IMR-90 (cell line): ENCODE measurements around the gene PALLD. TPM values are rescaled to one million over a fixed set of nuclear protein-coding genes. Genes with fewer than 3 reads are reported as not detected.

Experiments
- ATAC-seq: fragments of 200-7000 bp; cut with Tn5 transposase; 2 replicates; pipeline ENCODE4 v1.9.1; 2020; ENCODE audit warnings: low read depth, mild to moderate bottlenecking, moderate library complexity
- BruUV-seq: library from RNA; stranded (reverse); fragments of 400-500 nt; replicated peaks from 2 replicates; lab custom pipeline; 2021; lab: Mats Ljungman, UMichigan
- CTCF ChIA-PET: fragments of 300-600 bp; formaldehyde crosslinking; extraction: SDS; loops from one replicate; lab custom pipeline; 2021; ENCODE audit warnings: antibody characterized with exemption; lab: Yijun Ruan, JAX
- POLR2A ChIA-PET: fragments of 300-600 bp; sonication (Branson Sonifier 250); formaldehyde crosslinking; loops from one replicate; lab custom pipeline; 2022; ENCODE audit warnings: antibody characterized with exemption; ENCODE audit not compliant: unreplicated experiment; lab: Charles Lee
- DNase-seq: peaks from one replicate; pipeline ENCODE4 v3.0.0; 2013
- H2AFZ ChIP-seq: replicated peaks from 2 replicates; pipeline ENCODE3; 2013; ENCODE audit warnings: low read length, mild to moderate bottlenecking; ENCODE audit not compliant: poor library complexity
- H2AK5ac ChIP-seq: 2 replicates; pipeline ENCODE4 v1.6.1; 2013; ENCODE audit warnings: low read depth, low read length, inconsistent platforms
- H2AK9ac ChIP-seq: replicated peaks from 2 replicates; pipeline ENCODE3; 2013; ENCODE audit warnings: mild to moderate bottlenecking, low read depth, low read length, moderate library complexity; ENCODE audit not compliant: poor library complexity
- H2BK120ac ChIP-seq: 2 replicates; pipeline ENCODE4 v1.6.1; 2013; ENCODE audit warnings: low read depth, low read length, inconsistent platforms
- H2BK15ac ChIP-seq: 3 replicates; pipeline ENCODE4 v1.6.1; 2013; ENCODE audit warnings: low read depth, low read length, inconsistent platforms
- H2BK20ac ChIP-seq: 2 replicates; pipeline ENCODE4 v1.6.1; 2013; ENCODE audit warnings: low read depth, mild to moderate bottlenecking, inconsistent platforms, low read length, moderate library complexity
- H2BK5ac ChIP-seq: 2 replicates; pipeline ENCODE4 v1.6.1; 2013; ENCODE audit warnings: mild to moderate bottlenecking, low read depth, low read length, inconsistent platforms; ENCODE audit not compliant: poor library complexity, severe bottlenecking
- H3K14ac ChIP-seq: replicated peaks from 2 replicates; pipeline ENCODE4 v1.6.1; 2013; ENCODE audit warnings: low read depth, low read length, inconsistent platforms
- H3K18ac ChIP-seq: 2 replicates; pipeline ENCODE4 v1.6.1; 2013; ENCODE audit warnings: low read depth, low read length, control low read depth
- H3K23ac ChIP-seq: 2 replicates; pipeline ENCODE4 v1.6.1; 2013; ENCODE audit warnings: low read depth, low read length, inconsistent platforms
- H3K27ac ChIP-seq: 2 replicates; pipeline ENCODE4 v1.5.1; 2013; ENCODE audit warnings: mild to moderate bottlenecking, control low read depth, low read length; ENCODE audit not compliant: insufficient read depth
- H3K27me3 ChIP-seq: 2 replicates; pipeline ENCODE4 v1.6.1; 2013; ENCODE audit warnings: low read length; ENCODE audit not compliant: control insufficient read depth, insufficient read depth
- H3K36me3 ChIP-seq: 2 replicates; pipeline ENCODE4 v1.6.1; 2013; ENCODE audit warnings: low read length, mixed read lengths; ENCODE audit not compliant: control insufficient read depth, insufficient read depth
- H3K4ac ChIP-seq: 2 replicates; pipeline ENCODE4 v1.6.1; 2013; ENCODE audit warnings: low read depth, low read length, inconsistent platforms
- H3K4me1 ChIP-seq: 2 replicates; pipeline ENCODE4 v1.6.1; 2013; ENCODE audit warnings: low read length, mixed read lengths; ENCODE audit not compliant: control insufficient read depth, insufficient read depth
- H3K4me2 ChIP-seq: 2 replicates; pipeline ENCODE4 v1.6.1; 2013; ENCODE audit warnings: low read depth, mild to moderate bottlenecking, control low read depth, low read length, moderate library complexity
- H3K4me3 ChIP-seq: 2 replicates; pipeline ENCODE4 v1.5.1; 2013; ENCODE audit warnings: low read depth, mild to moderate bottlenecking, control low read depth, low read length, moderate library complexity; ENCODE audit not compliant: insufficient read depth
- H3K56ac ChIP-seq: 2 replicates; pipeline ENCODE4 v1.6.1; 2013; ENCODE audit warnings: low read length, inconsistent platforms; ENCODE audit not compliant: insufficient read depth; ENCODE audit errors: extremely low read depth
- H3K79me1 ChIP-seq, 2 experiments: 2 replicates each; pipeline ENCODE4 v1.6.1; 2013; ENCODE audit warnings: low read length in 2 of 2, inconsistent platforms in 1 of 2, low read depth in 1 of 2
- H3K9ac ChIP-seq: 2 replicates; pipeline ENCODE4 v1.6.1; 2013; ENCODE audit warnings: low read depth, low read length, control low read depth
- H3K9me1 ChIP-seq: 2 replicates; pipeline ENCODE4 v1.6.1; 2013; ENCODE audit warnings: low read length, inconsistent platforms; ENCODE audit not compliant: insufficient read depth
- H3K9me3 ChIP-seq: 2 replicates; pipeline ENCODE4 v1.6.1; 2013; ENCODE audit warnings: low read length; ENCODE audit not compliant: control insufficient read depth, insufficient read depth
- H4K20me1 ChIP-seq: 2 replicates; pipeline ENCODE4 v1.6.1; 2013; ENCODE audit warnings: low read length, inconsistent platforms; ENCODE audit not compliant: insufficient read depth
- H4K5ac ChIP-seq: 2 replicates; pipeline ENCODE4 v1.6.1; 2013; ENCODE audit warnings: mild to moderate bottlenecking, low read depth, low read length, control low read depth
- H4K8ac ChIP-seq, 2 experiments: 2 replicates each; pipeline ENCODE4 v1.6.1; 2013; ENCODE audit warnings: low read depth in 2 of 2, low read length in 2 of 2, control low read depth in 1 of 2, inconsistent platforms in 1 of 2
- H4K91ac ChIP-seq: 2 replicates; pipeline ENCODE4 v1.6.1; 2013; ENCODE audit warnings: low read depth, low read length, inconsistent platforms; ENCODE audit not compliant: insufficient read depth
- CEBPB ChIP-seq: IDR thresholded peaks from 2 replicates; pipeline ENCODE4 v1.6.1; 2012; ENCODE audit warnings: low read depth, low read length, improper control_type of control experiment
- CHD1 ChIP-seq: IDR thresholded peaks from 2 replicates; pipeline ENCODE4 v1.6.1; 2012; ENCODE audit warnings: low read depth, low read length, improper control_type of control experiment
- FOS ChIP-seq: fragments of 150-350 bp; IDR thresholded peaks from 2 replicates; pipeline ENCODE4 v1.6.1; 2016; ENCODE audit warnings: low read depth, low read length
- MAFK ChIP-seq: IDR thresholded peaks from 2 replicates; pipeline ENCODE4 v1.6.1; 2012; ENCODE audit warnings: low read depth, low read length, improper control_type of control experiment
- MAZ ChIP-seq: IDR thresholded peaks from 2 replicates; pipeline ENCODE4 v1.6.1; 2012; ENCODE audit warnings: low read depth, mild to moderate bottlenecking, low read length, improper control_type of control experiment, moderate library complexity, borderline replicate concordance
- NFE2L2 ChIP-seq: fragments of 150-350 bp; IDR thresholded peaks from 2 replicates; pipeline ENCODE4 v1.6.1; 2016; ENCODE audit warnings: low read depth, mild to moderate bottlenecking, low read length
- RAD21 ChIP-seq: IDR thresholded peaks from 2 replicates; pipeline ENCODE4 v1.6.1; 2012; ENCODE audit warnings: low read length, improper control_type of control experiment
- RFX5 ChIP-seq: IDR thresholded peaks from 2 replicates; pipeline ENCODE4 v1.8.0; 2012; ENCODE audit warnings: low read depth, mild to moderate bottlenecking, low read length, moderate library complexity
- WGBS, 2 experiments: methylation state at CpG; one replicate each; pipeline versions ENCODE4 v1.1.5 to v1.1.7; 2013; ENCODE audit warnings: missing lambda C conversion rate in 2 of 2; ENCODE audit not compliant: insufficient read length in 1 of 2; ENCODE audit errors: extremely low coverage in 2 of 2; 5-methylcytosine and 5-hydroxymethylcytosine counted together
- dilution Hi-C: fragments of 300-500 bp; cut with HindIII; formaldehyde crosslinking; loops from one replicate; pipeline ENCODE4 v1.14.3; 2018; ENCODE audit warnings: low sequenced_read_pairs; ENCODE audit not compliant: unreplicated experiment
- in situ Hi-C: fragments of 300-500 bp; cut with MboI; formaldehyde crosslinking; loops from 3 replicates; pipeline ENCODE4 v1.14.3; 2019; ENCODE audit warnings: low sequenced_read_pairs, inconsistent platforms, mixed read lengths
- intact Hi-C: fragments of 100-400 bp; cut with micrococcal nuclease; formaldehyde crosslinking; loops from 2 replicates; pipeline ENCODE4 v1.10.0; 2022
- polyA plus RNA-seq, 3 experiments: library from polyadenylated mRNA; depleted of rRNA; stranded (reverse); fragments of >200 nt; gene quantifications; 2 replicates each; pipeline ENCODE4 v1.2.3, GENCODE V29; 2012; ENCODE audit warnings: low replicate concordance in 1 of 3
- total RNA-seq: library from RNA; depleted of rRNA; stranded (reverse); fragments of >200 nt; gene quantifications from 2 replicates; pipeline ENCODE4 v1.2.3, GENCODE V29; 2012
- TF ChIP-seq, protein P1 (sequence below): fragments of 150-350 bp; IDR thresholded peaks from 2 replicates; pipeline ENCODE4 v1.6.1; 2017; ENCODE audit warnings: mild to moderate bottlenecking, antibody characterized with exemption, low read length, low read depth
- TF ChIP-seq, protein P2 (sequence below): fragments of 150-350 bp; IDR thresholded peaks from 2 replicates; pipeline ENCODE4 v1.6.1; 2016; ENCODE audit warnings: low read depth, mild to moderate bottlenecking, low read length, moderate library complexity, borderline replicate concordance
- TF ChIP-seq, protein P3 (sequence below): conservative IDR thresholded peaks from 2 replicates; pipeline ENCODE4 v1.5.1; 2012; ENCODE audit warnings: mild to moderate bottlenecking, low read depth, low read length, improper control_type of control experiment

PALLD gene
- total and polyA plus RNA-seq, 2 of the 4 experiments (the other 2 are of a cell fraction) = 91.0 to 91.9 TPM

DNA sequence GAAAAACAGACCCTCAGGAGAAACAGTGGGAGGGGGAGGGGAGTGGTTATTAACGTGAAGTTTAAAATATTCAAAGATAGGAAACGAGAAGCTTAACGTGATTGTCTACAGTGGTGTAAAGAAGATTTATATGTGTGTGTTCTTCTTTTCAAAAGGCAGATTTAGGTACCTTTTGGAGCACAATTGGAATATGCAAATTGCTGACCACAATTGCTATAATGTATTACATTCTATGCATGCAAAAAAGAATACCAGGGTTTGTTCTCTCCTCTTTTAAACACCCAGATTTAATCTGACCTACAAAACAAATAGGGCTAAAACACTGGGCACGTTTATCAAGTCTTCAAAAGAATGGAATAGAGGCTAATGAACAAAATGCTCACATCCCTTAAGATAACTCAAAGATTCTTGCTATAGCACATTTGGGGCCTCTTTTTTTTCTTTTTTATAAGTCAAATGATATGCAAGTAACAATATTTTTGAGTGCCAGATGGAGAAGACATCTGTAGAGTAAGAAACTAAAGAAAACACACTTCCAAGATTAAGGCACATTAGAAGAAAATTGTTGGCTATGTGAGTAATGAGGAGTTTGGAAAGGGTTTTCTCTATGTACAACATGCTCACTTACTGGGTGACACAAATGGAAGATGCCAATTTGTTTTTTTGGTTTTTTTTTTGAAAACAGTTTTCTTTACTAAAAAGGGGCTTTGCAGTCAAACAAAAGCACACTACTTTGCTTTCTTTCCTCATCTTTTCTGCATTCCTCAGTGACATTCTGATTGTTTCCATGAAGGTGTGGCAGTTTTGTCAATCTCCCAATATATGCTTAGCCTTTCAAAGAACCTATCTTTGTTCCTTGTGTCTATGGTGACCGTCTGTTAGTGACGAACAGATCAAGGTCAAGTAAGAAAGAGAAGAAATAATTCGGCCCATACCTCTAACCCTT lies 240.3 kb downstream of the PALLD start:
- H3K27ac ChIP-seq = no peak overlapping the region

More for the DNA sequence above, 240.3 kb downstream of the PALLD start:
- Histone ChIP-seq H2BK5ac (peak overlapping the region; percentile 51), H2AFZ (no peak overlapping the region), H3K9me1 (no peaks in the 10 kb centered on the region), H4K5ac (peak overlapping the region; percentile 0; the same call in 1 of the 2 replicates), H3K4me1 (peaks cover 5% of the 10 kb centered on the region), H3K9me3 (no peaks in the 10 kb centered on the region), H3K27me3 (no peaks in the 10 kb centered on the region), H2AK5ac (peak overlapping the region; percentile 16; the same call in 1 of the 2 replicates), H3K4ac (peak overlapping the region; percentile 79; the same call in 1 of the 2 replicates), H2AK9ac (no peak overlapping the region), H3K14ac (peak overlapping the region; percentile 74), H3K9ac (no peak overlapping the region; the same call in 1 of the 2 replicates), H2BK15ac (peak overlapping the region; percentile 50; the same call in 2 of the 3 replicates), H3K4me2 (peak overlapping the region; percentile 29; the same call in 1 of the 2 replicates), H3K23ac (peak overlapping the region; percentile 67; the same call in 1 of the 2 replicates), H4K20me1 (no peaks in the 10 kb centered on the region), H3K36me3 (no peaks in the 10 kb centered on the region), H4K91ac (peak overlapping the region; percentile 20), H4K8ac (peak overlapping the region in 1 of 2 experiments; percentile 67; a peak in 2 of 4 replicates), H3K56ac (no peak overlapping the region), H2BK20ac (peak overlapping the region; percentile 87; the same call in 1 of the 2 replicates), H2BK120ac (peak overlapping the region; percentile 76), H3K4me3 (no peak overlapping the region), H3K79me1 (no peaks in the 10 kb centered on the region), H3K18ac (peak overlapping the region; percentile 22)
- ChIA-PET POLR2A (no interaction called here), CTCF (no interaction called here)
- TF ChIP-seq FOS (no peak), RFX5 (no peak), NFE2L2 (no peak), CEBPB (no peak), CHD1 (no peak), MAFK (no peak), MAZ (no peak), RAD21 (no peak)
- TF ChIP-seq, protein P1, sequence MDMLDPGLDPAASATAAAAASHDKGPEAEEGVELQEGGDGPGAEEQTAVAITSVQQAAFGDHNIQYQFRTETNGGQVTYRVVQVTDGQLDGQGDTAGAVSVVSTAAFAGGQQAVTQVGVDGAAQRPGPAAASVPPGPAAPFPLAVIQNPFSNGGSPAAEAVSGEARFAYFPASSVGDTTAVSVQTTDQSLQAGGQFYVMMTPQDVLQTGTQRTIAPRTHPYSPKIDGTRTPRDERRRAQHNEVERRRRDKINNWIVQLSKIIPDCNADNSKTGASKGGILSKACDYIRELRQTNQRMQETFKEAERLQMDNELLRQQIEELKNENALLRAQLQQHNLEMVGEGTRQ = no peak
- TF ChIP-seq, protein P2, sequence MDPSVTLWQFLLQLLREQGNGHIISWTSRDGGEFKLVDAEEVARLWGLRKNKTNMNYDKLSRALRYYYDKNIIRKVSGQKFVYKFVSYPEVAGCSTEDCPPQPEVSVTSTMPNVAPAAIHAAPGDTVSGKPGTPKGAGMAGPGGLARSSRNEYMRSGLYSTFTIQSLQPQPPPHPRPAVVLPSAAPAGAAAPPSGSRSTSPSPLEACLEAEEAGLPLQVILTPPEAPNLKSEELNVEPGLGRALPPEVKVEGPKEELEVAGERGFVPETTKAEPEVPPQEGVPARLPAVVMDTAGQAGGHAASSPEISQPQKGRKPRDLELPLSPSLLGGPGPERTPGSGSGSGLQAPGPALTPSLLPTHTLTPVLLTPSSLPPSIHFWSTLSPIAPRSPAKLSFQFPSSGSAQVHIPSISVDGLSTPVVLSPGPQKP = no peak
- TF ChIP-seq, protein P3, sequence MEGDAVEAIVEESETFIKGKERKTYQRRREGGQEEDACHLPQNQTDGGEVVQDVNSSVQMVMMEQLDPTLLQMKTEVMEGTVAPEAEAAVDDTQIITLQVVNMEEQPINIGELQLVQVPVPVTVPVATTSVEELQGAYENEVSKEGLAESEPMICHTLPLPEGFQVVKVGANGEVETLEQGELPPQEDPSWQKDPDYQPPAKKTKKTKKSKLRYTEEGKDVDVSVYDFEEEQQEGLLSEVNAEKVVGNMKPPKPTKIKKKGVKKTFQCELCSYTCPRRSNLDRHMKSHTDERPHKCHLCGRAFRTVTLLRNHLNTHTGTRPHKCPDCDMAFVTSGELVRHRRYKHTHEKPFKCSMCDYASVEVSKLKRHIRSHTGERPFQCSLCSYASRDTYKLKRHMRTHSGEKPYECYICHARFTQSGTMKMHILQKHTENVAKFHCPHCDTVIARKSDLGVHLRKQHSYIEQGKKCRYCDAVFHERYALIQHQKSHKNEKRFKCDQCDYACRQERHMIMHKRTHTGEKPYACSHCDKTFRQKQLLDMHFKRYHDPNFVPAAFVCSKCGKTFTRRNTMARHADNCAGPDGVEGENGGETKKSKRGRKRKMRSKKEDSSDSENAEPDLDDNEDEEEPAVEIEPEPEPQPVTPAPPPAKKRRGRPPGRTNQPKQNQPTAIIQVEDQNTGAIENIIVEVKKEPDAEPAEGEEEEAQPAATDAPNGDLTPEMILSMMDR = no peak
- DNase-seq = no peak
- BruUV-seq = no TSS peak
- intact Hi-C loops = no loop called here
- in situ Hi-C loops = no loop called here
- dilution Hi-C loops = no loop called here
- no peak for ATAC-seq
- WGBS, 2 experiments = no CpG with 5 or more reads among the region's 7 CpGs
